Calu3 (cell line): ENCODE data around the gene IRF2. TPM values are rescaled to one million over a fixed set of nuclear protein-coding genes. Genes with fewer than 3 reads are reported as not detected.

Experiments used
- BruUV-seq: library from RNA; stranded (reverse); fragments of 400-500 nt; replicated peaks from 2 replicates; lab custom pipeline; 2021; lab: Mats Ljungman, UMichigan
- CTCF ChIA-PET: fragments of 300-600 bp; sonication (Branson Sonifier 250); formaldehyde crosslinking; loops from one replicate; lab custom pipeline; 2022; ENCODE audit warnings: antibody characterized with exemption; lab: Charles Lee
- DNase-seq: peaks from one replicate; pipeline ENCODE4 v3.0.0; 2022
- H3K27ac Mint-ChIP-seq: one replicate; pipeline ENCODE4 v1.8.0; 2022; ENCODE audit warnings: mixed read lengths; ENCODE audit not compliant: unreplicated experiment
- H3K27me3 Mint-ChIP-seq: one replicate; pipeline ENCODE4 v1.8.0; 2022; ENCODE audit warnings: mixed read lengths; ENCODE audit not compliant: unreplicated experiment
- H3K36me3 Mint-ChIP-seq: one replicate; pipeline ENCODE4 v1.8.0; 2022; ENCODE audit warnings: mild to moderate bottlenecking, moderate library complexity, mixed read lengths; ENCODE audit not compliant: insufficient read depth, unreplicated experiment
- H3K4me1 Mint-ChIP-seq: one replicate; pipeline ENCODE4 v1.8.0; 2022; ENCODE audit warnings: mild to moderate bottlenecking, low read depth, mixed read lengths; ENCODE audit not compliant: unreplicated experiment
- H3K4me3 Mint-ChIP-seq: one replicate; pipeline ENCODE4 v1.8.0; 2022; ENCODE audit warnings: mild to moderate bottlenecking, low read depth, moderate library complexity, mixed read lengths; ENCODE audit not compliant: unreplicated experiment
- H3K9me3 Mint-ChIP-seq: one replicate; pipeline ENCODE4 v1.8.0; 2022; ENCODE audit warnings: low read depth, mixed read lengths; ENCODE audit not compliant: unreplicated experiment
- intact Hi-C: fragments of 100-400 bp; cut with micrococcal nuclease; formaldehyde crosslinking; loops from one replicate; pipeline ENCODE4 v1.10.0; 2022; ENCODE audit not compliant: unreplicated experiment
- total RNA-seq: library from RNA; stranded (reverse); gene quantifications from 2 replicates; pipeline ENCODE4 v1.2.3, GENCODE V29; 2022
- TF ChIP-seq, protein P1 (sequence below): fragments of 200-600 bp; IDR thresholded peaks from one replicate; pipeline ENCODE4 v1.8.0; 2022; ENCODE audit warnings: antibody characterized with exemption; ENCODE audit not compliant: unreplicated experiment

IRF2 gene
- total RNA-seq, 1 experiment from 2014 or later: 27.3 TPM

DNA sequence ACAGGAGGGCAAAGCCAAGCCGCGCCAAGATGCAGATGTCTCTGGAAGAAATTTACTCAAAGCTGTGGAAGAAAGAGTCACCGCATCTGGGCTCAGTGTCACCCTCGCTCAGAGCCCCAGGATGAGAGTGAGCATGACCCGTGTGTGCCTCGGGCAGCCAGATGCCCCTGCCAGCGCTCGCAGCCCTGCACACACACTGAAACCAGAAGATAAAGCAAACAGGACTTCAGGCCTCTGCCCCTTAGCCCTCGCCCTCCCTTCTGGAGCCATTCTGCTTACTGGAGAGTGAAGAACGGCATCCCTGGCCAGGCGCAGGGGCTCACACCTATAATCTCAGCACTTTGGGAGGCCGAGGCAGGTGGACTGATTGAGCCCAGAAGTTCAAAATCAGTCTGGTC lies 103.0 kb downstream of the IRF2 start:
- no peaks in the 10 kb centered on the region for H3K9me3 Mint-ChIP-seq
- intact Hi-C loops: no loop called here
- no peak overlapping the region for H3K27ac Mint-ChIP-seq
- peaks cover 3% of the 10 kb centered on the region for H3K36me3 Mint-ChIP-seq
- H3K4me3 Mint-ChIP-seq: no peak overlapping the region
- CTCF ChIA-PET: no interaction called here
- H3K27me3 Mint-ChIP-seq: no peaks in the 10 kb centered on the region
- no peak for DNase-seq
- peaks cover 19% of the 10 kb centered on the region for H3K4me1 Mint-ChIP-seq
- no TSS peak for BruUV-seq
- TF ChIP-seq, protein P1, sequence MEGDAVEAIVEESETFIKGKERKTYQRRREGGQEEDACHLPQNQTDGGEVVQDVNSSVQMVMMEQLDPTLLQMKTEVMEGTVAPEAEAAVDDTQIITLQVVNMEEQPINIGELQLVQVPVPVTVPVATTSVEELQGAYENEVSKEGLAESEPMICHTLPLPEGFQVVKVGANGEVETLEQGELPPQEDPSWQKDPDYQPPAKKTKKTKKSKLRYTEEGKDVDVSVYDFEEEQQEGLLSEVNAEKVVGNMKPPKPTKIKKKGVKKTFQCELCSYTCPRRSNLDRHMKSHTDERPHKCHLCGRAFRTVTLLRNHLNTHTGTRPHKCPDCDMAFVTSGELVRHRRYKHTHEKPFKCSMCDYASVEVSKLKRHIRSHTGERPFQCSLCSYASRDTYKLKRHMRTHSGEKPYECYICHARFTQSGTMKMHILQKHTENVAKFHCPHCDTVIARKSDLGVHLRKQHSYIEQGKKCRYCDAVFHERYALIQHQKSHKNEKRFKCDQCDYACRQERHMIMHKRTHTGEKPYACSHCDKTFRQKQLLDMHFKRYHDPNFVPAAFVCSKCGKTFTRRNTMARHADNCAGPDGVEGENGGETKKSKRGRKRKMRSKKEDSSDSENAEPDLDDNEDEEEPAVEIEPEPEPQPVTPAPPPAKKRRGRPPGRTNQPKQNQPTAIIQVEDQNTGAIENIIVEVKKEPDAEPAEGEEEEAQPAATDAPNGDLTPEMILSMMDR: no peak

- TF ChIP-seq, protein P1: no peak
- DNase-seq: no peak
- H3K36me3 Mint-ChIP-seq: no peaks in the 10 kb centered on the region
- H3K27ac Mint-ChIP-seq: no peak overlapping the region
- no peaks in the 10 kb centered on the region for H3K9me3 Mint-ChIP-seq
- H3K4me3 Mint-ChIP-seq: no peak overlapping the region
- intact Hi-C loops: no loop called here
- CTCF ChIA-PET: no interaction called here
- BruUV-seq: no TSS peak
- H3K27me3 Mint-ChIP-seq: no peaks in the 10 kb centered on the region
- H3K4me1 Mint-ChIP-seq: peaks cover 13% of the 10 kb centered on the region
Measured at GRCh38 chr4:184370711-184371389, 103.5 kb downstream of the IRF2 start.

DNA sequence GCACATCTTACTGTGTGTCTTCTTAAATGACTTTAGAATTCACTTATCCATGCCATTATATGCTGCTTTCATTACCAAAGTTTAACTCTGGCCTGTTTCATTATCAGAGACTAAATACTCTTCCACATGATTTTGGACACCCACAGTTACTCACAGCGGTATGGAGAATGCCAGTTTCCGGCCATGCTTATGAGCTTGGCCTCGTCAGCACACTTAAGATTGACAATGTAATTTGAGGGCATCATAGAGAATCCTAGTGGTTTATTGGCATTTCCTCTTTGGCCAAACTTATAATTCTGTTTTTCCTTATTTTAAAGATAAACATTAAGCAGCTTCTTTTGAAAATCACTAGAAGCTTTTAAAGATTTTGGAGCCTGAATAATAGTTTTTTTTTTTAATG lies 104.5 kb downstream of the IRF2 start:
- TF ChIP-seq, protein P1: no peak
- no TSS peak for BruUV-seq
- H3K27me3 Mint-ChIP-seq: no peaks in the 10 kb centered on the region

GRCh38 chr4:184368731-184369130 lies 105.6 kb downstream of the IRF2 start:
- TF ChIP-seq, protein P1: no peak
- intact Hi-C loops: no loop called here
- peaks cover 13% of the 10 kb centered on the region for H3K4me1 Mint-ChIP-seq
- H3K27ac Mint-ChIP-seq: no peak overlapping the region
- H3K9me3 Mint-ChIP-seq: no peaks in the 10 kb centered on the region
- H3K36me3 Mint-ChIP-seq: no peaks in the 10 kb centered on the region
- no peaks in the 10 kb centered on the region for H3K27me3 Mint-ChIP-seq
- no peak overlapping the region for H3K4me3 Mint-ChIP-seq
- BruUV-seq: no TSS peak
- no peak for DNase-seq
- CTCF ChIA-PET: no interaction called here

More for the DNA sequence above, 104.5 kb downstream of the IRF2 start:
- intact Hi-C loops: no loop called here
- no peaks in the 10 kb centered on the region for H3K9me3 Mint-ChIP-seq
- H3K4me3 Mint-ChIP-seq: no peak overlapping the region
- no peak for DNase-seq
- H3K36me3 Mint-ChIP-seq: no peaks in the 10 kb centered on the region
- no peak overlapping the region for H3K27ac Mint-ChIP-seq
- CTCF ChIA-PET: interaction anchor here (0.6 kb wide), 1 partner anchor 14 kb away, joined by 4 read pairs; no protein-coding TSS in a partner anchor
- peaks cover 5% of the 10 kb centered on the region for H3K4me1 Mint-ChIP-seq
